A673 (cell line): ENCODE results near the gene IL26. TPM values are rescaled to one million over a fixed set of nuclear protein-coding genes. Genes with fewer than 3 reads are reported as not detected.

Source experiments
- BruUV-seq: library from RNA; stranded (reverse); fragments of 400-500 nt; replicated peaks from 2 replicates; lab custom pipeline; 2021; lab: Mats Ljungman, UMichigan
- CTCF ChIA-PET: fragments of 300-600 bp; sonication (Branson Sonifier 250); formaldehyde crosslinking; loops from one replicate; lab custom pipeline; 2022; ENCODE audit warnings: antibody characterized with exemption; lab: Charles Lee
- POLR2A ChIA-PET: fragments of 300-600 bp; sonication (Branson Sonifier 250); formaldehyde crosslinking; loops from one replicate; lab custom pipeline; 2022; ENCODE audit warnings: antibody characterized with exemption; ENCODE audit not compliant: low non-redundant PET; lab: Charles Lee
- DNase-seq: peaks from one replicate; pipeline ENCODE4 v3.0.0-alpha.2; 2015; ENCODE audit warnings: low spot score
- H3K27ac ChIP-seq: fragments of 200-600 bp; sonication (generic); 2 replicates; pipeline ENCODE4 v1.5.1; 2016; ENCODE audit warnings: mixed run types, low read depth, mild to moderate bottlenecking, mixed read lengths, antibody characterized with exemption, low read length; ENCODE audit not compliant: poor library complexity, severe bottlenecking
- H3K27me3 ChIP-seq: fragments of 200-600 bp; sonication (generic); replicated peaks from 2 replicates; pipeline ENCODE4 v1.6.1; 2017; ENCODE audit warnings: mixed run types, low read depth, mild to moderate bottlenecking, mixed read lengths, antibody characterized with exemption, low read length; ENCODE audit not compliant: insufficient read depth, poor library complexity
- H3K36me3 ChIP-seq: fragments of 200-600 bp; sonication (generic); 2 replicates; pipeline ENCODE4 v1.6.1; 2016; ENCODE audit warnings: mixed run types, mild to moderate bottlenecking, mixed read lengths, antibody characterized with exemption, low read length; ENCODE audit not compliant: insufficient read depth, poor library complexity, severe bottlenecking
- H3K4me1 ChIP-seq: fragments of 200-600 bp; sonication (generic); 2 replicates; pipeline ENCODE4 v1.6.1; 2017; ENCODE audit warnings: mixed run types, mild to moderate bottlenecking, mixed read lengths, antibody characterized with exemption, low read length; ENCODE audit not compliant: insufficient read depth, poor library complexity, severe bottlenecking
- H3K4me3 ChIP-seq: fragments of 200-600 bp; sonication (generic); 2 replicates; pipeline ENCODE4 v1.5.1; 2016; ENCODE audit warnings: low read depth, mixed run types, mild to moderate bottlenecking, mixed read lengths, low read length; ENCODE audit not compliant: poor library complexity, severe bottlenecking
- H3K9me3 ChIP-seq: fragments of 200-600 bp; sonication (generic); 2 replicates; pipeline ENCODE4 v1.6.1; 2016; ENCODE audit warnings: mixed run types, low read depth, mild to moderate bottlenecking, mixed read lengths, antibody characterized with exemption, low read length; ENCODE audit not compliant: poor library complexity, severe bottlenecking
- CTCF ChIP-seq: fragments of 300-800, 200-600 bp; sonication (generic); conservative IDR thresholded peaks from 2 replicates; pipeline ENCODE4 v1.5.1; 2017; ENCODE audit warnings: low read depth, mild to moderate bottlenecking, antibody characterized with exemption, low read length, moderate library complexity, mixed read lengths
- EZH2 ChIP-seq: fragments of 200-600 bp; sonication (generic); IDR thresholded peaks from 2 replicates; pipeline ENCODE4 v1.6.1; 2017; ENCODE audit warnings: borderline replicate concordance, low read depth, mild to moderate bottlenecking, mixed read lengths, antibody characterized with exemption, low read length; ENCODE audit not compliant: poor library complexity, severe bottlenecking
- intact Hi-C: fragments of 100-400 bp; cut with micrococcal nuclease; formaldehyde crosslinking; loops from one replicate; pipeline ENCODE4 v1.10.0; 2022; ENCODE audit not compliant: unreplicated experiment
- total RNA-seq: library from RNA; stranded (reverse); gene quantifications from 2 replicates; pipeline ENCODE4 v1.2.3, GENCODE V29; 2021

IL26 gene
- total RNA-seq, 1 experiment from 2014 or later: not detected

GRCh38 chr12:68263366-68263765 is 37.8 kb upstream of the IL26 start:
- DNase-seq: no peak
- ChIA-PET CTCF (no interaction called here), POLR2A (no interaction called here)

GRCh38 chr12:68261896-68262295 is 36.3 kb upstream of the IL26 start:
- intact Hi-C loops: no loop called here
- BruUV-seq: no TSS peak
- no peak overlapping the region for H3K27ac ChIP-seq
- peaks cover 28% of the 10 kb centered on the region for H3K27me3 ChIP-seq
- H3K36me3 ChIP-seq: no peaks in the 10 kb centered on the region
- ChIA-PET POLR2A (no interaction called here), CTCF (no interaction called here)
- no peaks in the 10 kb centered on the region for H3K9me3 ChIP-seq
- no peak overlapping the region for H3K4me3 ChIP-seq
- no peak for DNase-seq
- H3K4me1 ChIP-seq: no peaks in the 10 kb centered on the region
- TF ChIP-seq CTCF: no peak
- no peak for TF ChIP-seq EZH2

More at GRCh38 chr12:68263366-68263765, 37.8 kb upstream of the IL26 start:
- H3K4me1 ChIP-seq: no peaks in the 10 kb centered on the region
- H3K27me3 ChIP-seq: peaks cover 28% of the 10 kb centered on the region
- BruUV-seq: no TSS peak
- H3K27ac ChIP-seq: no peak overlapping the region
- H3K9me3 ChIP-seq: no peaks in the 10 kb centered on the region
- H3K4me3 ChIP-seq: no peak overlapping the region
- no peaks in the 10 kb centered on the region for H3K36me3 ChIP-seq
- TF ChIP-seq CTCF (no peak), EZH2 (no peak)
- intact Hi-C loops: no loop called here

- ChIA-PET POLR2A (no interaction called here), CTCF (no interaction called here)
- TF ChIP-seq EZH2 (no peak), CTCF (no peak)
- BruUV-seq: no TSS peak
- H3K27ac ChIP-seq: no peak overlapping the region
- intact Hi-C loops: no loop called here
- no peak for DNase-seq
- H3K4me3 ChIP-seq: no peak overlapping the region
- peaks cover 24% of the 10 kb centered on the region for H3K27me3 ChIP-seq
- H3K4me1 ChIP-seq: no peaks in the 10 kb centered on the region
- no peaks in the 10 kb centered on the region for H3K36me3 ChIP-seq
- no peaks in the 10 kb centered on the region for H3K9me3 ChIP-seq
Measured at GRCh38 chr12:68260153-68260552, 34.5 kb upstream of the IL26 start.
